Activated CD4-positive, alpha-beta T cell treated with anti-CD3 and anti-CD28 coated beads, Interleukin-2, amount 10 ng/mL, durations not matched to agents 7 days and 5 days (primary cell): ENCODE results near the gene PHC3. TPM values are rescaled to one million over a fixed set of nuclear protein-coding genes. Genes with fewer than 3 reads are reported as not detected.
"Not testable (repeated sequence)": the region's sequence is repeated elsewhere in the genome, so short reads cannot be mapped to it uniquely, and the experiment has no call there.

Experiments used
- CTCF ChIA-PET: fragments of 350-600 bp; sonication (Branson Sonifier 250); formaldehyde crosslinking; loops from one replicate; lab custom pipeline; 2021; ENCODE audit warnings: antibody characterized with exemption; lab: Charles Lee
- POLR2A ChIA-PET: fragments of 350-600 bp; sonication (Branson Sonifier 250); formaldehyde crosslinking; loops from one replicate; lab custom pipeline; 2021; ENCODE audit warnings: antibody characterized with exemption; lab: Charles Lee
- DNase-seq: peaks from one replicate; pipeline ENCODE4 v3.0.0-alpha.2; 2020
- H3K27ac Mint-ChIP-seq: one replicate; pipeline ENCODE4 v1.8.0; 2021; ENCODE audit warnings: mild to moderate bottlenecking, moderate library complexity, mixed read lengths
- H3K27me3 Mint-ChIP-seq: one replicate; pipeline ENCODE4 v1.8.0; 2021; ENCODE audit warnings: mixed read lengths
- H3K36me3 Mint-ChIP-seq: one replicate; pipeline ENCODE4 v1.8.0; 2021; ENCODE audit warnings: low read depth, mixed read lengths
- H3K4me1 Mint-ChIP-seq: one replicate; pipeline ENCODE4 v1.8.0; 2021; ENCODE audit warnings: mixed read lengths
- H3K4me3 Mint-ChIP-seq: one replicate; pipeline ENCODE4 v1.8.0; 2021; ENCODE audit warnings: mild to moderate bottlenecking, moderate library complexity, mixed read lengths
- H3K9me3 Mint-ChIP-seq: one replicate; pipeline ENCODE4 v1.8.0; 2021; ENCODE audit warnings: mixed read lengths
- total RNA-seq, 2 experiments: library from RNA; stranded (reverse); gene quantifications; one replicate each; pipeline ENCODE4 v1.2.3, GENCODE V29; 2021

The PHC3 gene
- total RNA-seq, 2 experiments from 2014 or later = 67.5 to 103 TPM

GRCh38 chr3:170205302-170205701, 23.8 kb upstream of the PHC3 start:
- Mint-ChIP-seq H3K27me3 (peaks cover 11% of the 10 kb centered on the region), H3K4me1 (no peaks in the 10 kb centered on the region), H3K4me3 (no peak overlapping the region), H3K9me3 (peaks cover 2% of the 10 kb centered on the region), H3K27ac (no peak overlapping the region), H3K36me3 (no peaks in the 10 kb centered on the region)
- CTCF ChIA-PET = interaction anchor here (1.3 kb wide), 1 partner anchor 16 kb away, joined by 3 read pairs; no protein-coding TSS in a partner anchor
- DNase-seq = no peak
- POLR2A ChIA-PET = no interaction called here

- H3K36me3 Mint-ChIP-seq = no peaks in the 10 kb centered on the region
- no peak for DNase-seq
- no peaks in the 10 kb centered on the region for H3K4me1 Mint-ChIP-seq
- H3K4me3 Mint-ChIP-seq = no peak overlapping the region
- ChIA-PET POLR2A (no interaction called here), CTCF (interaction anchor here (0.6 kb wide), 1 partner anchor 180 kb away, joined by 3 read pairs; no protein-coding TSS in a partner anchor)
- H3K9me3 Mint-ChIP-seq = no peaks in the 10 kb centered on the region
- peaks cover 15% of the 10 kb centered on the region for H3K27me3 Mint-ChIP-seq
- H3K27ac Mint-ChIP-seq = no peak overlapping the region
These were observed 23.0 kb upstream of the PHC3 start for GRCh38 chr3:170204509-170204908.

GRCh38 chr3:170204023-170204472, 22.5 kb upstream of the PHC3 start:
- H3K4me1 Mint-ChIP-seq = no peaks in the 10 kb centered on the region
- no peak overlapping the region for H3K4me3 Mint-ChIP-seq
- no peak for DNase-seq
- H3K27ac Mint-ChIP-seq = no peak overlapping the region
- H3K9me3 Mint-ChIP-seq = no peaks in the 10 kb centered on the region
- H3K36me3 Mint-ChIP-seq = no peaks in the 10 kb centered on the region
- ChIA-PET CTCF (interaction anchor here (0.6 kb wide), 1 partner anchor 180 kb away, joined by 3 read pairs; no protein-coding TSS in a partner anchor), POLR2A (no interaction called here)
- peaks cover 20% of the 10 kb centered on the region for H3K27me3 Mint-ChIP-seq

DNA sequence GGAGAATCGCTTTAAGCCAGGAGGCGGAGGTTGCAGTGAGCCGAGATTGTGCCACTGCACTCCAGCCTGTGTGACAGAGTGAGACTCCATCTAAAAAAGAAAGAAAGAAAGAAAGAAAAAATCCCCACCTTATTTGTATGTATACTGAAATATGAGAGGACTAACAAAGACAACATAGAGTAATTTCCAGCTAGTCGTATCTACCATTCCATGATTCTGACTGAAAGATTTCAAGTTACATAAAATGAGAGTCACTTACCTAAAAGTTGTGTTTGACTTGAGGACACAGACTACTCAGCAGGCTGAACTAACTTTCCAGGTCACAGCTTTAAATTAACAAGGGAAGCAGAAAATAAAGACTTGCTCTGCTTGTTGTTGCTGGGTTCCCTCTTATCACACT, 21.9 kb upstream of the PHC3 start:
- CTCF ChIA-PET = no interaction called here

DNA sequence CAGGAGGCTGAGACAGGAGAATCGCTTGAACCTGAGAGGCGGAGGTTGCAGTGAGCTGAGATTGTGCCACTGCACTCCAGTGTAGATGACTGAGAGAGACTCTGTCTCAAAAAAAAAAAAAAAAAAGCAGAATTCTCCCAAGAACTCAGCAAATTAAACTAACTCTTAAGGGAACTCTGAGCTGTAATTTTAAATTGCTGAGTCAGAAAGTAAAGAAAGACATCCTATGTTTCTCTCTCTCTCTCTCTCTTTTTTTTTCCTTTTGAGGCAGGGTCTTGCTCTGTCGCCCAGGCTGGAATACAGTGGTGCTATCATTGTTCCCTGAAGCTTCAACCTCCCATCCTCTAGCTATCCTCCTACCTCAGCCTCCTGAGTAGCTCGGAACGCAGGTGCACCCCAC, 20.0 kb upstream of the PHC3 start:
- ChIA-PET POLR2A (no interaction called here), CTCF (interaction anchor here (0.6 to 0.8 kb wide), 5 partner anchors 12 to 608 kb away, joined by 3 to 7 read pairs (median 3); no protein-coding TSS in a partner anchor)
- no peaks in the 10 kb centered on the region for H3K9me3 Mint-ChIP-seq
- no peak for DNase-seq
- H3K27me3 Mint-ChIP-seq = peaks cover 22% of the 10 kb centered on the region
- H3K27ac Mint-ChIP-seq = no peak overlapping the region
- H3K4me1 Mint-ChIP-seq = no peaks in the 10 kb centered on the region
- no peak overlapping the region for H3K4me3 Mint-ChIP-seq
- no peaks in the 10 kb centered on the region for H3K36me3 Mint-ChIP-seq

More for the DNA sequence above, 21.9 kb upstream of the PHC3 start:
- Mint-ChIP-seq H3K27me3 (peaks cover 20% of the 10 kb centered on the region), H3K27ac (no peak overlapping the region), H3K4me3 (no peak overlapping the region), H3K36me3 (no peaks in the 10 kb centered on the region), H3K9me3 (no peaks in the 10 kb centered on the region), H3K4me1 (no peaks in the 10 kb centered on the region)
- POLR2A ChIA-PET = no interaction called here
- DNase-seq = no peak

DNA sequence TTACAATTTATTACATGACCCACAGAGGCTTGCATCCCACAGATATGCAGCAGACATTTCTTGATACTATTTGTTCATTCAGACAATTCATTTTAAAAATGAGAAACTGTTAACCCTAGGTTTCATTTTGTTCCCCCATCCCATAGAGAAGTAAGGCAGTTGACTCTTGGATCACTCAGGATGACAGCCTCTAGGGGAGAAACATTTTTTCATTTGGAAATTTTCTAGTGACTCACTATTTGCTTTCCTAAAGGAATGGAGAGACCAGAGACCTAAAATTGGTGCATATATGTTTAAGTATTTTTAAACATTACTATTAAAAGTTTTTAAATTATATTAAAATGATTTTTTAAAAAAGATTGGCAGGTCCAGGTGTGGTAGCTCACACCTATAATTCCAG, 19.5 kb upstream of the PHC3 start:
- H3K27ac Mint-ChIP-seq = no peak overlapping the region
- POLR2A ChIA-PET = no interaction called here

GRCh38 chr3:170196833-170197232, 15.3 kb upstream of the PHC3 start:
- no peaks in the 10 kb centered on the region for H3K4me1 Mint-ChIP-seq
- no peak for DNase-seq
- CTCF ChIA-PET = no interaction called here
- no peaks in the 10 kb centered on the region for H3K9me3 Mint-ChIP-seq
- H3K27me3 Mint-ChIP-seq = peaks cover 30% of the 10 kb centered on the region
- no peak overlapping the region for H3K27ac Mint-ChIP-seq
- H3K4me3 Mint-ChIP-seq = no peak overlapping the region
- POLR2A ChIA-PET = no interaction called here
- no peaks in the 10 kb centered on the region for H3K36me3 Mint-ChIP-seq

More for the DNA sequence above, 19.5 kb upstream of the PHC3 start:
- H3K36me3 Mint-ChIP-seq = no peaks in the 10 kb centered on the region
- no peaks in the 10 kb centered on the region for H3K4me1 Mint-ChIP-seq
- no peak overlapping the region for H3K4me3 Mint-ChIP-seq
- CTCF ChIA-PET = interaction anchor here (0.8 kb wide), 1 partner anchor 401 kb away, joined by 4 read pairs; no protein-coding TSS in a partner anchor
- no peak for DNase-seq
- H3K27me3 Mint-ChIP-seq = peaks cover 22% of the 10 kb centered on the region
- H3K9me3 Mint-ChIP-seq = no peaks in the 10 kb centered on the region

GRCh38 chr3:170195759-170196158, 14.2 kb upstream of the PHC3 start:
- POLR2A ChIA-PET, H3K27ac Mint-ChIP-seq, H3K36me3 Mint-ChIP-seq, H3K9me3 Mint-ChIP-seq, H3K4me3 Mint-ChIP-seq, H3K4me1 Mint-ChIP-seq, DNase-seq, CTCF ChIA-PET: not testable (repeated sequence)
- peaks cover 28% of the 10 kb centered on the region for H3K27me3 Mint-ChIP-seq

DNA sequence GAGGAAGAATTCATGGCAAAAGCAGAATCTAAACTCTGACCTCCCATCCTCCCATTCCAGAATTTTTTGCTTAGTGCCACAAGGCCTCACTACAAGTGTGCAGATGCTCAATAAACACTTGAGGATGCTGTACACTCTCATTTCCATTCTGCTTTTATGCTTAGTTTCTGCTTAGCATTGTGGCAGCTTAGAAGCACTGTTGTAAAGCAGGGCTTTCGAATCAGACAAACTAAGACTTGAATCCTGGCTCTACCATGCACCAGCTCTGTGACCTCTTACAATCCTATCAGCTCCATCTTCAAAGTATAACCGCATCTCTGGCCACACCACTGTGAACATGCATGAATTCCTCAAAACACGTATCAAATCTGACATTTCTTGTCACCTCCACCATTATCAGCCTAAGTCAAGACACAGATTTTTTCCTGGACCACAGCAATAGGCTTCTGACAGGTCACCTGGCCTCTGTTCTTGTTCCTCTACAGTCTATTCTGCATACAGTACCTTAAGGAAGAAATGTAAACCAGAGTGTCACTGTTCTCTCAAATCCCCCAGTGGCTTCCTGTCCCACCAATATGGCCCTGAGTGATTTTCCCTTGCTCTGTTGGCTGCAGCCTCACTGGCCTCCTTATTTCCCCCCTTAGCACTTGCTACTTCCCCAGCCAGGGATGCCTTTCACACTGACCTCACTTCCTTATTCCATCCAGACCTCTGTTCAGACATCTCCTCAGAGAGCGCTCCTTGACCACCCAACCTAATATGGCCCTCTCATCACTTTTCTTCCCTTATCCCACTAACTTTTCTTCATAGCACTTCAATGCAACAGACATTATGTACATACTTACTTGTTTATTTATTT, 8.1 kb upstream of the PHC3 start:
- ChIA-PET POLR2A (no interaction called here), CTCF (interaction anchor here (1.1 to 1.5 kb wide), 2 partner anchors 9 to 16 kb away, joined by 3 read pairs; no protein-coding TSS in a partner anchor)
- H3K27ac Mint-ChIP-seq = no peak overlapping the region
- H3K4me3 Mint-ChIP-seq = no peak overlapping the region
- no peaks in the 10 kb centered on the region for H3K9me3 Mint-ChIP-seq
- H3K36me3 Mint-ChIP-seq = no peaks in the 10 kb centered on the region
- peaks cover 7% of the 10 kb centered on the region for H3K27me3 Mint-ChIP-seq
- peaks cover 13% of the 10 kb centered on the region for H3K4me1 Mint-ChIP-seq
- no peak for DNase-seq

GRCh38 chr3:170180079-170180907, 1.2 kb downstream of the PHC3 start:
- no peaks in the 10 kb centered on the region for H3K27me3 Mint-ChIP-seq
- CTCF ChIA-PET = interaction anchor here (0.6 to 0.9 kb wide), 3 partner anchors 26 to 94 kb away, joined by 3 read pairs; no protein-coding TSS in a partner anchor

DNA sequence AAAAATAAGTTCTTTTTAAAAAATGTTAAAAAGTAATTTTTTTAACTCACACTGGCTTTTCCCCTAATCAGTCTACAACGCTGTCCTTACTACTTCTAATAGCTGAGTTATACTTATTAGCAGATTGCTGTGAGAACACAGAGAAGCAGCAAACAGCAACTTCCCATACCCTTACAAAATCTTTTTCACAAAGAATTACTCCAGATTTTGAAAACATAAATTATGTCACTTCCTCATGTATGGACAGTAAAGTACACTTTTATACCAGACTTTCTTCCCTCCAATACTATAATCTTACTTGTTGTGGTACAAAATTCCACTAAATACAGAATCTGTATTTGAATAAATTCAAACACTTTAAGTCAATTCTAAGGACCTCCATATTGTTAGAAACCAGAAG, 2.1 kb downstream of the PHC3 start:
- Mint-ChIP-seq H3K9me3 (no peaks in the 10 kb centered on the region), H3K4me1 (peaks cover 33% of the 10 kb centered on the region), H3K4me3 (peak overlapping the region; percentile 98), H3K27me3 (no peaks in the 10 kb centered on the region), H3K27ac (peak overlapping the region; percentile 100), H3K36me3 (peaks cover 35% of the 10 kb centered on the region)
- no peak for DNase-seq
- ChIA-PET POLR2A (no interaction called here), CTCF (interaction anchor here (0.5 to 1.1 kb wide), 3 partner anchors 16 to 208 kb away, joined by 3 to 4 read pairs (median 4); no protein-coding TSS in a partner anchor)

More at GRCh38 chr3:170180079-170180907, 1.2 kb downstream of the PHC3 start:
- Mint-ChIP-seq H3K4me1 (peaks cover 28% of the 10 kb centered on the region), H3K36me3 (peaks cover 28% of the 10 kb centered on the region), H3K9me3 (no peaks in the 10 kb centered on the region), H3K27ac (peak overlapping the region; percentile 100), H3K4me3 (peak overlapping the region; percentile 98)
- no peak for DNase-seq
- POLR2A ChIA-PET = interaction anchor here (0.6 to 1.1 kb wide), 2 partner anchors 52 to 177 kb away, joined by 3 to 6 read pairs; partner anchors contain the start of gene SKIL

DNA sequence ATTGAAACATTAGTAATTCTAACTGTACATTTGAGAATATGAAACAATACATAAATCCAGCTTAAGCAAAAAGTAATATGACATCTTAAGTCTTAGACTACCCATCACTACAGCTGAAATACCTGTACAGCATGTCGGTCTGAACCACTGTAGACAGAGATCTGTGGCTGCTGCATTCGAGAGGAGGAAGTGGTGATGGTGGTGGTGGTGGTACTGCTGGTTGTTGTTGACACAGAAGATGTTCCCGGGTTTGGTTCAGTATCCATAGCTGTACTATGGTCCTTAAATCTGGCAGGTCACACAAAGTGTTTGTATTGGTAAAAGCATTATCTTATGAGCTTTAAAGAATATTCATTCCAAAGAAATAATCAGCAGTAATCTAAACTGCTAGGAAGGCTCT, 2.9 kb downstream of the PHC3 start:
- Mint-ChIP-seq H3K27me3 (no peaks in the 10 kb centered on the region), H3K27ac (peak overlapping the region; percentile 76), H3K4me3 (peak overlapping the region; percentile 65), H3K4me1 (peaks cover 36% of the 10 kb centered on the region), H3K36me3 (peaks cover 37% of the 10 kb centered on the region), H3K9me3 (no peaks in the 10 kb centered on the region)
- peak; percentile 82 for DNase-seq
- ChIA-PET POLR2A (no interaction called here), CTCF (interaction anchor here (0.8 to 1.1 kb wide), 3 partner anchors 15 to 324 kb away, joined by 3 to 4 read pairs (median 4); no protein-coding TSS in a partner anchor)
